Prostate gland (tissue), 2 donors: Measurements from ENCODE around the gene FBP1. TPM values are rescaled to one million over a fixed set of nuclear protein-coding genes. Genes with fewer than 3 reads are reported as not detected.

ENCODE experiments used
- DNase-seq: peaks from one replicate; pipeline ENCODE4 v3.0.0-alpha.2; 2019; ENCODE audit warnings: low spot score
- H3K27ac ChIP-seq, 2 donors: fragments of 200-600 bp; sonication (generic); 2 replicates each; pipeline ENCODE4 v1.5.1; 2017 to 2019
- H3K27me3 ChIP-seq: fragments of 200-600 bp; sonication (generic); replicated peaks from 2 replicates; pipeline ENCODE4 v1.5.1; 2019; ENCODE audit not compliant: insufficient read depth
- H3K36me3 ChIP-seq, 2 donors: fragments of 200-600 bp; sonication (generic); 1 replicate in 1 of 2; 2 replicates in 1 of 2; pipeline versions ENCODE4 v1.5.1 to v1.8.1; 2017 to 2019
- H3K4me1 ChIP-seq: fragments of 200-600 bp; sonication (generic); replicated peaks from 2 replicates; pipeline ENCODE4 v1.5.1; 2019
- H3K4me3 ChIP-seq, 2 donors: fragments of 200-600 bp; sonication (generic); 2 replicates each; pipeline ENCODE4 v1.5.1; 2017 to 2019
- H3K9me3 ChIP-seq: fragments of 200-600 bp; sonication (generic); 2 replicates; pipeline ENCODE4 v1.5.1; 2017
- POLR2A ChIP-seq: fragments of 450-650 bp; IDR thresholded peaks from one replicate; pipeline ENCODE4 v1.6.1; 2016; ENCODE audit warnings: antibody characterized with exemption, mild to moderate bottlenecking
- POLR2AphosphoS5 ChIP-seq: sonication (generic); formaldehyde crosslinking; IDR thresholded peaks from one replicate; pipeline ENCODE4 v1.6.1; 2017; ENCODE audit warnings: antibody characterized with exemption
- WGBS: methylation state at CpG from one replicate; pipeline ENCODE4 v1.1.5; 2018; 5-methylcytosine and 5-hydroxymethylcytosine counted together
- intact Hi-C: fragments of 100-400 bp; cut with DNase I; formaldehyde crosslinking; loops from one replicate; pipeline ENCODE4 v1.14.2; 2022
- total RNA-seq, 2 donors: library from RNA; depleted of rRNA; stranded (reverse); fragments of >200 nt; gene quantifications; one replicate each; pipeline ENCODE4 v1.1.0, GENCODE V29; 2016
- TF ChIP-seq, protein P1 (sequence below), 4 experiments: fragments of 200-600 bp in 2 of 4; fragments of 450-650 bp in 2 of 4; sonication (generic) in 2 of 4; IDR thresholded peaks; 1 replicate in 3 of 4; 2 replicates in 1 of 4; pipeline ENCODE4 v1.5.1; 2016 to 2019; ENCODE audit warnings: antibody characterized with exemption in 4 of 4, mild to moderate bottlenecking in 2 of 4, moderate library complexity in 2 of 4

Gene FBP1
- total RNA-seq, 2 donors from 2014 or later, result 19.5 to 41.4 TPM

DNA sequence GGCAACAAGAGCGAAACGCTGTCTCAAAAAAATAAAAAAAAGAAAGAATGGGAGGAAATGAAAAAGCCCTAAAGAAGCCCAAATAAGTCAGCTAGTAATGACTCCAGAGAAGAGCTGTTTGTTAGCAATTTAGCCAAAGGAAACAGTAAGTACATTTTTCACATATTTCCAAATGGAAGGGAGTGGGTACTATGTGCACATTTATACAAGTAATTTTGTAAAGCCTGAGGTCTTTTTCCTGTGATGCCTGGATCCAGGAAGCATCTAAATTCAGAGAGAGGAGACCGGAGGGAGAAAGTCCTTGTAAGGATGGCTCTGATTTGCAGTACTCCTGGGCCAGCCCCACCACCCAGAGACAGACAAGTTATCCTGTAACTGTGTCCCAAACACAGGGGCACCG, 14.7 kb downstream of the FBP1 start:
- TF ChIP-seq, protein P1, sequence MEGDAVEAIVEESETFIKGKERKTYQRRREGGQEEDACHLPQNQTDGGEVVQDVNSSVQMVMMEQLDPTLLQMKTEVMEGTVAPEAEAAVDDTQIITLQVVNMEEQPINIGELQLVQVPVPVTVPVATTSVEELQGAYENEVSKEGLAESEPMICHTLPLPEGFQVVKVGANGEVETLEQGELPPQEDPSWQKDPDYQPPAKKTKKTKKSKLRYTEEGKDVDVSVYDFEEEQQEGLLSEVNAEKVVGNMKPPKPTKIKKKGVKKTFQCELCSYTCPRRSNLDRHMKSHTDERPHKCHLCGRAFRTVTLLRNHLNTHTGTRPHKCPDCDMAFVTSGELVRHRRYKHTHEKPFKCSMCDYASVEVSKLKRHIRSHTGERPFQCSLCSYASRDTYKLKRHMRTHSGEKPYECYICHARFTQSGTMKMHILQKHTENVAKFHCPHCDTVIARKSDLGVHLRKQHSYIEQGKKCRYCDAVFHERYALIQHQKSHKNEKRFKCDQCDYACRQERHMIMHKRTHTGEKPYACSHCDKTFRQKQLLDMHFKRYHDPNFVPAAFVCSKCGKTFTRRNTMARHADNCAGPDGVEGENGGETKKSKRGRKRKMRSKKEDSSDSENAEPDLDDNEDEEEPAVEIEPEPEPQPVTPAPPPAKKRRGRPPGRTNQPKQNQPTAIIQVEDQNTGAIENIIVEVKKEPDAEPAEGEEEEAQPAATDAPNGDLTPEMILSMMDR (IDR thresholded peaks at IDR 0.05), result no peak
- TF ChIP-seq POLR2A (no peak), POLR2AphosphoS5 (no peak)
- Histone ChIP-seq H3K9me3 (no peaks in the 10 kb centered on the region), H3K27me3 (no peaks in the 10 kb centered on the region), H3K4me3 (no peak overlapping the region), H3K27ac (no peak overlapping the region), H3K36me3 (no peaks in the 10 kb centered on the region), H3K4me1 (no peaks in the 10 kb centered on the region)
- no peak for DNase-seq
- intact Hi-C loops, result no loop called here
- 71% methylated on average over 4 of the region's 4 CpGs for WGBS

DNA sequence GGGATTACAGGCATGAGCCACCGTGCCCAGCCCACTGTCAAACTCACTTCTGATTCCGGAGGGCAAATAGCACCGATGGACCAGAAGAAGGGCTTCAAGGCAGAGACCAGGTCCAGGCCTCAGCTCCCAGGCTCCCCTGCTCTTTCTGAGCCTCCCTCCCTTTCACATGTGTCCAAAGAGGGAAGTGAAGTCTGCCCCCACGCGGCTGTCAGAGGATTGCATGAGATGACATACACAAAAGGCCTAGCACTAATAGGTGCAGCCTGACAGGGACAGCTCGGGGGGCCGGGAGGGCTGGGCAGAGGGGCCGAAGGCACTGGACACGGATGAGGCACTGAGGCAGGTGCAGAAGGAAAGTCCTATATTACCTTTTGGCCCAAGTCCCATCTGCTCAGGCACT, 16.1 kb downstream of the FBP1 start:
- H3K4me3 ChIP-seq, result no peak overlapping the region
- no peaks in the 10 kb centered on the region for H3K9me3 ChIP-seq
- DNase-seq, result no peak
- no peaks in the 10 kb centered on the region for H3K36me3 ChIP-seq
- H3K27me3 ChIP-seq, result no peaks in the 10 kb centered on the region
- TF ChIP-seq, protein P1 (IDR thresholded peaks at IDR 0.05), result peak in 2 of 4 experiments; percentile 13 to 23
- no peak for TF ChIP-seq POLR2A
- WGBS, result 74% methylated on average over 9 of the region's 9 CpGs
- H3K27ac ChIP-seq, result no peak overlapping the region
- intact Hi-C loops, result no loop called here
- H3K4me1 ChIP-seq, result no peaks in the 10 kb centered on the region

DNA sequence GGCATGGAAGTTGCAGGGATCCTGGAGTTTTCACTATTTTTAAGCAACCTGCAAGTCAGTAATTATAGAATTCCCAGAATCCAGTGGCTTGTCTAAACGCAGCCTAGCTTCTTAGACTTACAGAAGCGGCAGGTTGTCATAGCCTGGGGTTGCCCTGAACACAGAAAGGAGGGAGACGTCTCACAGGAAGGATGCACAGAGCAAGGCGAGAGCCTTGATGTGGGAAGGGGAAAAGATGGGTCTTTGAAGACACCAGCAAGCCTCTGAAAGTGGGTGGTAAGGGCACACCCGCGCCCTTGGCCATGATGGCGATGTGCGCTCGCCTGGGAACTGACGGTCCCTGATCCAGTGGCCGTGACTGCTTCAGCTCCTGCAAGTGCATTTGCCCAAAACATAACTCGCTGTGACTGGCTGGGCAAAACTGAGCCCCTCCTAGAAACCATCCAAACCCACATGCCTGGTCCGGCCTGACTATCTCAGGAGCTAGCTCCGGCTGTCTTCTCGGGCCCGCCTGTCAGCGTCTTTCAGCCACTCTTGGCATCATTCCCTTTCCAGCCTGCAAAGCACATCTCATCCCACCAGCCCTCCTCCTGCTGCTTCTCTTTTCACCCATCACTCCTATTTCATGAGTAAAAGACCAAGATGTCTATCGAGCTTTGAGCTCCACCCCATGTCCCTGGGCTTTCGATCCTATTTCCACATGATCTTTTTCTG, 17.1 kb downstream of the FBP1 start:
- no peak overlapping the region for H3K27ac ChIP-seq
- no peaks in the 10 kb centered on the region for H3K9me3 ChIP-seq
- H3K36me3 ChIP-seq, result no peaks in the 10 kb centered on the region
- H3K4me1 ChIP-seq, result no peaks in the 10 kb centered on the region
- no peaks in the 10 kb centered on the region for H3K27me3 ChIP-seq
- TF ChIP-seq, protein P1 (IDR thresholded peaks at IDR 0.05), result no peak
- TF ChIP-seq POLR2AphosphoS5 (no peak), POLR2A (no peak)
- no peak overlapping the region for H3K4me3 ChIP-seq
- 80% methylated on average over 19 of the region's 19 CpGs for WGBS
- intact Hi-C loops, result no loop called here
- DNase-seq, result no peak

DNA sequence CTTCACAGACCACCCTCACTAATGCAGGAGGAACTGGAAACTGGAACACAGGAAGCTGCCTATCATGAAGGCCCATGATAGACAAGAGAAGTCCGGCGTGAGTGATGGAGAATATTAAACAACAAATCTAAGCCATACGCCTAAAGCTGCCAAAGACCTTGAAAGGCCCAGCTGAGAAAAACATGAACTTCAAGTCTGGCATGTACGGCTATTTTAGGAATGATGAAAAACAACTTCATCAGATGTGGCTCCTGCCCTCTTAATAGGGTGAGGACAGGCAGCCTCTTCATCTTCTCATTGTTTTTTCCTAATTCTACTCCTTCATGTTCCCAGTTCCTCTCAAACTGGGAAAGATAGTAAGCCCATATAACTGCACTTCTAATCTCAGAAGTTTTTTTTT, 20.3 kb downstream of the FBP1 start:
- DNase-seq, result no peak
- TF ChIP-seq POLR2AphosphoS5, result no peak
- TF ChIP-seq, protein P1 (IDR thresholded peaks at IDR 0.05), result no peak
- Histone ChIP-seq H3K36me3 (no peaks in the 10 kb centered on the region), H3K4me1 (no peaks in the 10 kb centered on the region), H3K27me3 (no peaks in the 10 kb centered on the region), H3K4me3 (no peak overlapping the region), H3K9me3 (no peaks in the 10 kb centered on the region), H3K27ac (no peak overlapping the region)
- WGBS, result 46% methylated on average over 4 of the region's 4 CpGs
- intact Hi-C loops, result no loop called here

DNA sequence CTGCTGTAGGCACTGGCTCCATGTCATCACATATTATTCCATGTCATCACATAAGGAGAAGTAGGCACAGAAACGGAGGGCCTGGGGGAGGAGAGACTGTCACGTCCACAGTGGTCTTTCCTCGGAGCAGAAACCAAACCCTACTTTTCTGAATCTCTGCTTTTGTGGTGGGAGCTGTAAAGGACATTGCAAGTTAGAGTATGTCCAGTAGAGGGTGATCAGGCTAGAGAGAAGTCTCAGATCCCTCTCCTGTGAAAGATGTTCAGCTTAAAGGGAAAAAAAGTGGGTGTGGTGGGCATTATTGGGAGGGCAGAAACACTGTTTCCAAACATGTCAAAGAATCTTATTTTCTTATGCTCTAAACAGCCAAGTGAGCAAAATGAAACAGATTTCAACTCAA, 26.3 kb downstream of the FBP1 start:
- no peak for DNase-seq
- intact Hi-C loops, result no loop called here
- TF ChIP-seq, protein P1 (IDR thresholded peaks at IDR 0.05), result no peak
- TF ChIP-seq POLR2A, result no peak
- TF ChIP-seq POLR2AphosphoS5, result no peak
- no peak overlapping the region for H3K27ac ChIP-seq
- H3K4me1 ChIP-seq, result no peaks in the 10 kb centered on the region
- WGBS, result 90% methylated on average over 3 of the region's 3 CpGs
- no peak overlapping the region for H3K4me3 ChIP-seq
- H3K27me3 ChIP-seq, result no peaks in the 10 kb centered on the region
- H3K9me3 ChIP-seq, result no peaks in the 10 kb centered on the region
- H3K36me3 ChIP-seq, result no peaks in the 10 kb centered on the region
